ENCODE data around the gene FBXW12.

FBXW12 gene

DNA sequence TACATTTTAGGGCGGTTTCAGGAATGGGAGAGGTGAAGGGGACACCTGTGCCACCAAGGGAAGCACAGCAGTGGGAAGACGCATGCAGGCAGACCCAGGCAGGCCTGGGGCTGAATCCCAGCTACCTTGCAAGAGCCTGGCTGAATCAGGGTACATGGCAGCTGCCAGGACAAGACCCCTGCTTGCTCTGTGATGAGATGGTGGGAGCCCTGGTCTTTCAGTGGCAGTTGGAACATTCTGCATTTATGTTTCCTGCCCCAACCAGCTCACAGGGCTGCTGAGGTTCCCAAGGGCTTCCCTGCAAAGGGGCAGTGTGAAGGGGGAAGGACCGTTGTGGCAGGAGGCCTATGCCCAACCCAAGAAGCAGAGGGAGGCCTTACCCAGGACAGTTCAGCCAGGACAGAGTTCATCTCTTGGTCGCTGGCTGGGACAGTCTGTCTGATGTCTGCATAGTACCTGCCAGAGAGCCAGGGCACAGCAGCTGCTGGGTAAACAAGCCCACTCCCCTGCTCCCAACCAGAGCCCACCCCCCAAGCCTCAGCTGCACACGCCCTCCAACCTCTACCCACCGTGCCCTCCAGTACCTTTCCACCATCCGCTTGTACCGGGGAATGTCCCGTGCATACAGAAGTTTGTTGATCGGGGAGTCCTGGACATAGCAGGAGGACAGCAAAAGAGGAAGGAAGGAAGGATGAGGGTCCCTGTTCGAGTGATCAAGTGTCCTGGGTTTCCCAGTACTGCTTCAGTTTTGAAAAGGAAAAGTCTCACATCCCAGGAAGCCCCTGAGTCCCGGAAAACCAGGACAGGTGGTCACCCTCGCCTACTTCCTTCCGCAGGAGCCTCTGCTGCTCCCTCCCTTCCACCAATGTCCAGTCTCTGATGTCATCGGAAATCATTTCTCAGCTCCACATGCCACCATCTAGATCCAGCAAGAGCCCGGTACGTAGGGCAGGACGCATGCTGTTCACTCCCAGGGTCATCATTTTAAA, 34.7 kb downstream of the FBXW12 start:
- DNase-seq (ENCODE audit: low read depth in 2 of 2, low spot score in 1 of 2) = no peak

- DNase-seq (ENCODE audit: low read depth in 2 of 2, low spot score in 1 of 2) = no peak
Observed at GRCh38 chr3:48407542-48408099, 35.6 kb downstream of the FBXW12 start.

GRCh38 chr3:48408823-48409281, 36.8 kb downstream of the FBXW12 start:
- DNase-seq (ENCODE audit: low read depth in 2 of 2, low spot score in 1 of 2) = no peak

DNA sequence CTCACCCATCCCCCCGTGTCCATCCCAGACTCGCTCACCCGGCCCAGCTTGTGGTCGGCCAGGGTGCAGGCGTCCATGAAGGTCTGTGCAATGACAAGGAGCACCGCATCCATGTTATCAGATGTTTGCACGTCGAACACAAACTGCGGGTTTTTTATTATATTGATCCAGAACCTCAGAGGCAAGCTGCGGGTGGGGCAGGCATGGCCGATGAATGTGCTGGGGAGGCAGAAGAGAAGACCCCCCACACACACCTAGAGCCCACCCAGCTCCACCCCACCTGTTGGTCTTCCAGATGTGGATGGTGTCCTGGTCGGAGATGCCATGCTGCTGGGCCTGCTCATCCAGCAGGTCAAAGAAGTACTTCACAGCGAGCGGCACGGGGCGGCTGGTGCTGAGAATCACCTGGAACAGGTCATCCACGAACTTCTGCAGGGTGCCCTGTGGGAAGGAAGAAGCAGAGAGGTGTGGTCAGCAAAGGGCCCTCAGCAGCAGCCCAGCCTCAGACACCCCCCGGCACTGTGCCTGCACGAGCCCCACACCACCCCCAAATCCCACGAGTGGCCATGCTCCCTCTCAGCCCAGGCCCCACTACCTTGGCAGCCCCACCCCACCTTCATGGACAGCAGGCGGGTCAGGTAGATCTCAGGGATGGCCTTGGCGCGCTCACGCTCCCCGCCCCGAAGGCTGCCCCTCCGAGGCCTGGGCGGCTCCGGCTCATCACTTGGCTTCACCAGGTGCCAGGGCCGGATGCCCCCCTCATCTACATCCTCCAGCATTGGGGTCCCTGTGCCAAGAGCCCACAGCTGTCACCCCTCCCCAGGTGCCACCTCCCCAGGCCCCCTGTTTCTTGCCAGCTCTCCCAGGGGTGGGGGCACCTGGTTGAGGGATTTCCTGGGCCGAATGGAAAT, 37.5 kb downstream of the FBXW12 start:
- no peak for DNase-seq (ENCODE audit: low read depth in 2 of 2, low spot score in 1 of 2)

- no peak for DNase-seq (ENCODE audit: low read depth in 2 of 2, low spot score in 1 of 2)
Observed at GRCh38 chr3:48410205-48411040, 38.4 kb downstream of the FBXW12 start.

DNA sequence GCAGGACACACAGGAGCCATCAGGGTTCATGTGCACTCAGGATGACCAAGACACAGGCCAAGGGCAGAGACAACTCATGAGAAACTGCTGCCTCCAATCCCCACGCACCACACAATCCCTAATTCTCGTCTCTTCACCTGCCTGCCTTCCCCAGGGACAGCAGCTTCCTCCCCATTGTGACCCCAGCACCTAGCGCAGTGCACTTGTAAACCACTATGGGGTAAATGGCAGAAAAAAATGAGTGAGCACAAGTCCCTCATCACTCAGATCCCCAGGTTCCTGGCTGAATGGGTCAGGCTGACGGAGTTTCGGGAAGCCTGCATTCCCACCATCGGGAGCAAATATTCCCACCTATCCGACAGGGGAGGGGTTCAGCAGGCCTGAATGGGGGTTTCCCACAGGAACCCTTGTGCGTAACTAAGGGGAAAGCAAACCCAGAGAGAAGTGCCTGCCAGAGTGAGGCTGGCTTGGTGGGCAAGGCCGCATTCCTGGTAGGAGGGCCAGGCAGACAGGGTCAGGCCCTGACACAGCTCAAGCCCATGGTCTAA, 39.1 kb downstream of the FBXW12 start:
- DNase-seq (ENCODE audit: low read depth in 2 of 2, low spot score in 1 of 2) = no peak

DNA sequence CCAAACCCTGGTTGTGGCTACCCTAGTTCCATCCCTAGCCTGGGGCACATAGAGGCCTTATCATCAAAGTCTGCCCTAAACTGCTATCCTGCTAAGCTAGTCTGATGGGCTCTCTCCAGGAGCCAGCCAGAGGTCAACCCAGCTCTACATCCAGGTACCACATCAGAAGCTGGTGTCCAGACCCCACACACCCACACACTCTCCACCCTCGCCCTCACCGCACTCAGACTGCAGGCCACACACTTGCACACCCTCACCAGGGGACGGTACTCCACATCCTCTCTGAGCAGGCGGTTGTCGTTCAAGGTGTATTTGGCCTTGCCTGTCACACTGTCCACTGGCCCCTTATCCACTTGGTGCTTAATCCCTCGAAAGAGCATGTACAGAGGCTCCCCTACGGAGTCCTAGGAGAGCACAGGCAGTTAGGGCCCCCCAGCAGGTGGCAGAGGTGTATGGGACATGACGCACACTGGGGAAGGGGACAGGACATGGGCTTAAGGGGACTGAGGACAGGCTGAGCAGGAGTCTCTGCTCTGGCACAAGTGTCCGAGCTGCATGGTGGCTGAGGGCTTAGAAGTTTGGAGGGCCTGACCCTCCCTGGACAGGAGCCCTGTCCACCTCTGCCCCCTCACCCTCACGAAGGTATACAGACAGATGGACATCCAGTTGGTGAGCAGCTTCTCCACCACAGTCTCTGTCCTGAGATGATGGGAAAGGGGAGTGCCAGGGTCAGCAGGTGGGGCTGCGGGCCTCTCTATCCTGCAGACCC, 39.8 kb downstream of the FBXW12 start:
- DNase-seq (ENCODE audit: low read depth in 2 of 2, low spot score in 1 of 2) = no peak

- DNase-seq (ENCODE audit: low read depth in 2 of 2, low spot score in 1 of 2) = no peak
Observed at GRCh38 chr3:48412375-48413001, 40.5 kb downstream of the FBXW12 start.

DNA sequence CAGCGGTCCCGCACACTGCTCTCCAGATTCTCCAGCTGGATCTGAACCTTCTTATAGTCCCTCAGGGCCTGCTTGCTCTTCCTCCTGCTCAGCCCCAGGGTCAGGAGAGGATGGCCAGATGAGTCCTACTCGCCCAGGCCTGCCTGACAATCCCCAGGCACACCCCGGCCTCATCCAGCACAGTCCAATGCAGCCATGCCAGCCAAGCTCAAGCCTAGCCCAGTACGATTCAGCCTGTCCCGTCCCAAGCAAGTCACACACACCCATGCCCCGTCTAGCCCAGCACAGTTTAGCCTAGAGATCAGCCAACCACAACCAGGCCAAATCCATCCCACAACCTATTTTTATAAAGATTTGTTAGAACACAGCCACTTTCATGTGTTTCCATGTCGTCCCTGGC, 41.1 kb downstream of the FBXW12 start:
- DNase-seq (ENCODE audit: low read depth in 2 of 2, low spot score in 1 of 2) = no peak

DNA sequence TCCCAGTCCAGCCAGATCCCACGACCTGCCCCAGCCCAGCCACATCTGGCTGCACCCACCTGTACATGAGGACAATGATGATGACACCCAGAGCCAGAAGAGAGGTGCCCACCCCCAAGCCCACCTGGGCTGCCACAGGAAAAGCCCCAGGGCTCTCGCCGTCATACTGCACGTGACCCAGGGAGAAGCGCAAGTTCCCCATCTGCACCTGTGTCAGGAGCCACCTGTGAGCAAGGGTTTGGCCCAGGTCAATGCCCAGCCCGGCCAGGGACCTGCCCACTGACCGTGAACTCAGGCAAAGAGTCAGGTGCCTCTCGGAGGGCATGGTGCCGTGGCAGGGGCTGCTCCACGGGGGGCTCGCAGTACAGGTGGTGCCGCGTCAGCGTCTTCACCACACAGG, 41.6 kb downstream of the FBXW12 start:
- DNase-seq (ENCODE audit: low read depth in 2 of 2, low spot score in 1 of 2) = no peak

GRCh38 chr3:48414376-48415250, 42.6 kb downstream of the FBXW12 start:
- DNase-seq (ENCODE audit: low read depth in 2 of 2, low spot score in 1 of 2) = no peak

DNA sequence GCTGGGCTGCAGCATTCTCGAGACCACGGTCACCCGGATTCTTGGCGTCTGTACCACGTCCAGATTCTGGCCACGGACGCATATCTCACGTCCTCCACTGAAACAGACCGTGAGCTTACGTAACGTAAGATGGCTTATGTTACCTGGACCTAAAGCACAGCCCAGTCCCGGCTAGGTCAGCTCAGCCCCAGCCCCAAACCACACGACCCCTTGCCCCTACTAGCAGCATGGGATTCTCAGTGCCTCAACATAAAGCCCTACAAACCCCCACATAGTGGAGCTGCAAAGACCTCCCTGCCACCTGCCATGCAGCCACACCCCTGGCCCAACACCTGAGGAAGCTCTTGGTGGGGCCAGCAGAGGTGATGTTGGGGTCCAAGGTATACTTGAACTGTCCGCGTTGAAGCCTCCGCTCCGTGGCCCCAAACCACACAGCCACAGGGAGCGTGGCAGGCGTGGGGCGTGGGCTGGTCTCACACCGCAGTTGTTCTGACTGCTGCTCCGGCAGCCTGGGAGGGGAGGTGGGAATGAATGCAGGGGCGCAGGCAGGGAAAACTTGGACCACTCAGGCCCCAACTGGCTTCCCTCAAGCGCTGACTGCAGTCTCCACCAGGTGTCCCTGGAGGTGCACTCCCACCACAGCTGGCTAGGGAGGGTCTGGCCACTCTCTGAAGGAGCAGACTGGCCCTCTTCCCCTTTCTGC, 43.4 kb downstream of the FBXW12 start:
- DNase-seq (ENCODE audit: low read depth in 2 of 2, low spot score in 1 of 2) = no peak

GRCh38 chr3:48416091-48416505, 44.1 kb downstream of the FBXW12 start:
- DNase-seq (ENCODE audit: low read depth in 2 of 2, low spot score in 1 of 2) = no peak

GRCh38 chr3:48416546-48416945, 44.5 kb downstream of the FBXW12 start:
- no peak for DNase-seq (ENCODE audit: low read depth in 2 of 2, low spot score in 1 of 2)

DNA sequence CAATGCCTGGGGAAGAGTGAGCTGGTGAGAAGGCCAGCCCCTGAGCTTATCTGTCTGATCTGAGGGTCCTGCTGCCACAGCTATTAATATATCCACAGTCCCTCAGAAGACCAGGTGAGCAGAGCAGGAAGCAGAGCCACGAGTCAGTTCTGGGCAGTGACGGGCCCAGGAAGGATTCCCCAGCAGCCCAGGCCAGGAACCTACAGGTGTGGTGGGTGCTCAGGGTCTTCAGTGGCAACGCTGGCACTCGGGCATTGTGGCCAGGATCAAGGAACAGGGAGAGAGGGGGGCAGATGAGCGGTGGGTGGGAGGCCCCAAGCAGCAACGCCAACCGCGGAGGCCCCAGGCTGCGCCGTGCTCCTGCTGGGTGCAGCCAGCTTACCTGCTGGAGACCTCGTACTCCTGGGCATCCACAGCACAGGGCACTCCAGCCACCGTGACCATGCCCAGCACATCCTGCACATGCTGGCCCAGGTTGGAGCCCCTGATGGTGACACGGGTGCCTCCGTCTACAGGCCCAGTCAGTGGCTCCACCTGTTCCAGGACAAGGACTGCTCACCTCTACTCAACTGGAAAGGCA, 45.6 kb downstream of the FBXW12 start:
- DNase-seq (ENCODE audit: low read depth in 2 of 2, low spot score in 1 of 2) = no peak

- no peak for DNase-seq (ENCODE audit: low read depth in 2 of 2, low spot score in 1 of 2)
Observed at GRCh38 chr3:48418140-48418539, 46.1 kb downstream of the FBXW12 start.

DNA sequence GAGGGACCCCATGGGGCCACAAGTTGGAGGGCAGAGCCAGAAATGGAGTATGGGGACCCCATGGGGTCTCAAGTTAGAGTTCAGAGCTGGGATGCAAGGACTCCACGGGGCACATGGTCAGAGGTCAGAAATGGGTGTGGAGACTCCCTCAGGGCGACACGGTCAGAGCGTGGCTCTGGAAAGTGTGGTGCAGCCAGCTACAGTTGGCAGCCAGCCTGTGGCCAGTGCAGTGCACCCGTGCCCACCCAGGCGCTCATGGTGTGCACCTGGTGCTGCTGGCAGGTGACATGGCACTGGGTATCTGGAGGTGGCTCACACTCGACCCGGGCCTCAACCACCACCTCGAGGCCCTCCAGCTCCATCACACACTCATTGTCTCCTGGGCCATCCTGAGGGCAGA, 46.6 kb downstream of the FBXW12 start:
- no peak for DNase-seq (ENCODE audit: low read depth in 2 of 2, low spot score in 1 of 2)
